Osteocyte (in vitro differentiated cells): ENCODE data around the gene PRR14. TPM values are rescaled to one million over a fixed set of nuclear protein-coding genes. Genes with fewer than 3 reads are reported as not detected.
"Not testable (repeated sequence)": the region's sequence is repeated elsewhere in the genome, so short reads cannot be mapped to it uniquely, and the experiment has no call there.

Experiments
- DNase-seq: peaks from one replicate; pipeline ENCODE4 v3.0.0; 2021; ENCODE audit warnings: mixed read lengths; ENCODE audit not compliant: unreplicated experiment; ENCODE audit errors: extremely low spot score
- H3K27ac Mint-ChIP-seq: one replicate; pipeline ENCODE4 v1.8.0; 2021; ENCODE audit warnings: mild to moderate bottlenecking, mixed read lengths; ENCODE audit not compliant: unreplicated experiment
- H3K27me3 Mint-ChIP-seq: one replicate; pipeline ENCODE4 v1.8.0; 2021; ENCODE audit warnings: mixed read lengths; ENCODE audit not compliant: unreplicated experiment
- H3K36me3 Mint-ChIP-seq: one replicate; pipeline ENCODE4 v1.8.0; 2021; ENCODE audit warnings: mixed read lengths; ENCODE audit not compliant: unreplicated experiment
- H3K4me1 Mint-ChIP-seq: one replicate; pipeline ENCODE4 v1.8.0; 2021; ENCODE audit warnings: mixed read lengths; ENCODE audit not compliant: unreplicated experiment
- H3K4me3 Mint-ChIP-seq: one replicate; pipeline ENCODE4 v1.8.0; 2021; ENCODE audit warnings: mild to moderate bottlenecking, moderate library complexity, mixed read lengths; ENCODE audit not compliant: unreplicated experiment
- H3K9me3 Mint-ChIP-seq: one replicate; pipeline ENCODE4 v1.8.0; 2021; ENCODE audit warnings: mixed read lengths; ENCODE audit not compliant: unreplicated experiment
- CTCF ChIP-seq: fragments of 200-600 bp; sonication (generic); IDR thresholded peaks from 2 replicates; pipeline ENCODE4 v1.5.0; 2021; ENCODE audit warnings: antibody characterized with exemption, mild to moderate bottlenecking, moderate library complexity
- total RNA-seq: library from RNA; stranded (reverse); gene quantifications from 2 replicates; pipeline ENCODE4 v1.2.1, GENCODE V29; 2021

The PRR14 gene
- total RNA-seq, 1 donor from 2014 or later, result 52.0 TPM

GRCh38 chr16:30622455-30623032, 28.2 kb upstream of the PRR14 start:
- Mint-ChIP-seq H3K9me3 (no peaks in the 10 kb centered on the region), H3K4me1 (no peaks in the 10 kb centered on the region), H3K4me3 (no peak overlapping the region), H3K27ac (no peak overlapping the region), H3K36me3 (no peaks in the 10 kb centered on the region), H3K27me3 (peaks cover 30% of the 10 kb centered on the region)
- no peak for DNase-seq
- no peak for TF ChIP-seq CTCF

DNA sequence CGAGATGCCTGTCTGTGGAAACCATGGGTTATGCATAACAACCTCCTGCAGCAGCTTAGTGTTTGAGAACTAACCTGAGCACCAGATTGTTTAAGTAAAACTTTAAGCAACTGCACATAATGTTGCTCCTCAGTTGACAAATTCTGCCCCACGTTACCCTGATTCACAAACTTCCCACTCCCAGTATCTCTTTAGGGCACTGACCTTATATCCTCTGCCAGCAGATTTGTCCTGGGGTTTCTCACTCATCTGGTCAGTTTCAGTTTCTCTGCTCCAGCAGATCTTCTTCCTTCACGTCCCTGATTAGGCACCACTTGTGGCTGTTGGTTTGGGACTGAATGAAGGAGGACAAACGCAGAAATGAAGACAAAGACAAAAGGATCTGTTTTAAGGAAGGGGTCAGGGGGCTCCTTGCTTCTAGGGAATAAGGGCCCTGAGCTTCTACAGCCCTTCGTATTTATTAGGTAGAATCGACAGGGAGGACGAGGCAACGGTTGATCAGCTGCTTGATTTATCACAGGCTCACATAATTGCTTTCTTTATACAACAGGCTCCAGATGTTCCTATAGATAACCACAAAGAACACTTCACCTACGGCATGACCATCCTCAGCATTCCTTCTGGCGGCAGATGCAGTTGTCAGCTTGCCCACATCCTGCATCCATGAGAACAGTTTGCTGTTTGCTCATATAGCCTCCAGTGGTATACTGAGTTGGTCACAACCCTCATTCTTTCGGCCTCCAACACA, 27.1 kb upstream of the PRR14 start:
- no peak overlapping the region for H3K27ac Mint-ChIP-seq

DNA sequence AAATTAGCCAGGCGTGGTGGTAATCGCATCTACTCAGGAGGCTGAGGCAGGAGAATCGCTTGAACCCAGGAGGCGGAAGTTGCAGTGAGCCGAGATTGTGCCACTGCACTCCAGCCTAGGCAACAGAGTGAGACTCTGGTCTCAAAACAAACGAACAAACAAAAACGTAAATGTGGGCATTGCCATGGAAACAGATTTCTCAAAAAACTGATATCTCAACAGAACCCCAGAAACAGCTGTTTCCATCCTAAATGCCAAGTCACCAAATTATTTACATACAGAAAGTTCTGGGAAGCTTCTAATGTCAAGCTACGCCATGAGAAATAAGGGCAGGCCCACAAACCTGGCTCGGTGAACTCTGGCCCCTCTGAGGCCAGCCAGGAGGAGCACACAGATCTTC, 24.5 kb upstream of the PRR14 start:
- no peak overlapping the region for H3K27ac Mint-ChIP-seq
- TF ChIP-seq CTCF, result no peak
- no peak for DNase-seq
- H3K4me1 Mint-ChIP-seq, result peaks cover 3% of the 10 kb centered on the region
- H3K9me3 Mint-ChIP-seq, result no peaks in the 10 kb centered on the region
- H3K36me3 Mint-ChIP-seq, result no peaks in the 10 kb centered on the region
- no peak overlapping the region for H3K4me3 Mint-ChIP-seq
- H3K27me3 Mint-ChIP-seq, result peaks cover 19% of the 10 kb centered on the region

More for the DNA sequence above, 27.1 kb upstream of the PRR14 start:
- peaks cover 2% of the 10 kb centered on the region for H3K4me1 Mint-ChIP-seq
- no peak for DNase-seq
- H3K36me3 Mint-ChIP-seq, result no peaks in the 10 kb centered on the region
- no peak for TF ChIP-seq CTCF
- no peak overlapping the region for H3K4me3 Mint-ChIP-seq
- H3K27me3 Mint-ChIP-seq, result peaks cover 30% of the 10 kb centered on the region
- no peaks in the 10 kb centered on the region for H3K9me3 Mint-ChIP-seq

DNA sequence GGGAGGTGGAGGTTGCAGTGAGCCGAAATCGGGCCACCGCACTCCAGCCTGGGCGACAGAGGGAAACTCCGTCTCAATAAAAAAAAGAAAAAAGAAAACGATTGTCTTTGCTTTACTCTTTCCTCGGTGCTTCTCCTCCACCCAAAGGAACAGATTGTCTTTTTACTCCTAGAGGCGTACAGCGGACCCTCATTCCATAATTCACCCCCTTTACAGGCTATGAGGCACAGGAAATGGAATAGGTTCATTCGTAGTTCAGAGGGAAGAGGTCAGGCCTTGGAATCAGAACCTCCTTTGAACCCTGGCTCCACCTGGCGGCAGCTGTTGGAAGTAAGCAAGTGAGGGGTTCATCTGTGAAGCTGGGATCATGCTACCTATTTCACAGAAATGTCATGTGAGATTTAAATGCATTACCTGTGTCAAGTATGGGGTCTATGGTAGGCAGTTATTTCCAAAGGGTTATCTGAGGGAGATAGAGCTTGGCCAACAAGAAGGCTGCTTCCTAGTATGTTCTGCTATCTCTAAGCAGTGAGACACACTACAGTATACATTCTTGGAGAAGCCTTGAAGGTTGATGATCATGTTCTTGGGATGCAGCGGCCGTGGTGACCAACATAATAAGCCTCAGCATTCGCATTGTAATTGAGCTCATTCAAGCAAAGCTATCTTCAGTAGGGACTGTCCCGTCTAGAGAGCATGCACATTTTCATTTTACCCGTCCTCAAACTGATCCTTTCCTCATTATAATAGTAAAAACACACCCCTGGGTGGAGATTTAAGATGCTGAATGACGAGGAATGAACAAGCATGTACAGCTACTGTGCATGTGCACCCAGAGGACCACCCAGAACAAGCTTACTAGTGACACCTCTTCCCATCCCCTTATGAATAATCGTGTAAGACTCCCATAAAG, 21.9 kb upstream of the PRR14 start:
- Mint-ChIP-seq H3K9me3 (no peaks in the 10 kb centered on the region), H3K27me3 (no peaks in the 10 kb centered on the region), H3K4me1 (peaks cover 4% of the 10 kb centered on the region), H3K27ac (no peak overlapping the region), H3K36me3 (no peaks in the 10 kb centered on the region), H3K4me3 (no peak overlapping the region)
- TF ChIP-seq CTCF, result peak; percentile 92
- peak; percentile 90 for DNase-seq

- not testable (repeated sequence) for H3K9me3 Mint-ChIP-seq, H3K4me3 Mint-ChIP-seq, H3K27me3 Mint-ChIP-seq, H3K27ac Mint-ChIP-seq, DNase-seq, H3K36me3 Mint-ChIP-seq
- peaks cover 17% of the 10 kb centered on the region for H3K4me1 Mint-ChIP-seq
Measured at GRCh38 chr16:30632454-30632853, 18.3 kb upstream of the PRR14 start.
